H9 (cell line): ENCODE measurements around the gene FXYD1. TPM values are rescaled to one million over a fixed set of nuclear protein-coding genes. Genes with fewer than 3 reads are reported as not detected.

Experiments used
- DNase-seq: peaks from one replicate; pipeline ENCODE4 v3.0.0-alpha.2; 2017
- H2AFZ ChIP-seq: one replicate; pipeline ENCODE4 v1.6.1; 2013; ENCODE audit warnings: mild to moderate bottlenecking, low read length, control low read depth, moderate library complexity
- H2AK5ac ChIP-seq: 2 replicates; pipeline ENCODE4 v1.6.1; 2013; ENCODE audit warnings: low read length, control low read depth, mixed read lengths; ENCODE audit not compliant: insufficient read length
- H2BK120ac ChIP-seq: one replicate; pipeline ENCODE4 v1.6.1; 2013; ENCODE audit warnings: low read depth, mild to moderate bottlenecking, low read length, control low read depth, inconsistent platforms; ENCODE audit not compliant: poor library complexity, severe bottlenecking
- H2BK12ac ChIP-seq: 2 replicates; pipeline ENCODE4 v1.6.1; 2013; ENCODE audit warnings: low read length, control low read depth, mixed read lengths, low read depth; ENCODE audit not compliant: insufficient read length
- H2BK15ac ChIP-seq: 2 replicates; pipeline ENCODE4 v1.6.1; 2013; ENCODE audit warnings: low read depth, low read length, control low read depth
- H2BK20ac ChIP-seq: one replicate; pipeline ENCODE4 v1.6.1; 2013; ENCODE audit warnings: low read depth, mild to moderate bottlenecking, low read length, control low read depth, inconsistent platforms; ENCODE audit not compliant: poor library complexity, severe bottlenecking
- H2BK5ac ChIP-seq: 2 replicates; pipeline ENCODE4 v1.6.1; 2013; ENCODE audit warnings: low read length, control low read depth, mixed read lengths; ENCODE audit not compliant: insufficient read length
- H3K14ac ChIP-seq: 2 replicates; pipeline ENCODE4 v1.6.1; 2013; ENCODE audit warnings: low read length, control low read depth; ENCODE audit not compliant: insufficient read depth
- H3K18ac ChIP-seq: 2 replicates; pipeline ENCODE4 v1.6.1; 2013; ENCODE audit warnings: low read depth, mild to moderate bottlenecking, mixed read lengths, low read length, control low read depth; ENCODE audit not compliant: insufficient read length
- H3K23ac ChIP-seq: 2 replicates; pipeline ENCODE4 v1.6.1; 2013; ENCODE audit warnings: low read length, control low read depth, mixed read lengths, low read depth; ENCODE audit not compliant: insufficient read length
- H3K23me2 ChIP-seq: 2 replicates; pipeline ENCODE4 v1.6.1; 2013; ENCODE audit warnings: low read depth, mild to moderate bottlenecking, mixed read lengths, low read length, control low read depth; ENCODE audit not compliant: insufficient read length, poor library complexity, severe bottlenecking
- H3K27ac ChIP-seq: 2 replicates; pipeline ENCODE4 v1.5.1; 2013; ENCODE audit warnings: low read length, control low read depth, mixed read lengths, low read depth; ENCODE audit not compliant: insufficient read length
- H3K27me3 ChIP-seq: 2 replicates; pipeline ENCODE4 v1.6.1; 2013; ENCODE audit warnings: low read length, control low read depth, inconsistent platforms; ENCODE audit not compliant: insufficient read depth
- H3K4ac ChIP-seq: 2 replicates; pipeline ENCODE4 v1.6.1; 2013; ENCODE audit warnings: low read depth, mild to moderate bottlenecking, control low read depth, inconsistent platforms, low read length, moderate library complexity
- H3K4me1 ChIP-seq: 2 replicates; pipeline ENCODE4 v1.6.1; 2013; ENCODE audit warnings: low read length, control low read depth, inconsistent platforms; ENCODE audit not compliant: insufficient read depth
- H3K4me2 ChIP-seq: 2 replicates; pipeline ENCODE4 v1.6.1; 2013; ENCODE audit warnings: low read length, control low read depth, mixed read lengths; ENCODE audit not compliant: insufficient read length, insufficient read depth
- H3K56ac ChIP-seq: 2 replicates; pipeline ENCODE4 v1.6.1; 2013; ENCODE audit warnings: low read depth, mild to moderate bottlenecking, mixed read lengths, low read length, control low read depth; ENCODE audit not compliant: insufficient read length
- H3K79me1 ChIP-seq: 2 replicates; pipeline ENCODE4 v1.6.1; 2013; ENCODE audit warnings: low read depth, mild to moderate bottlenecking, moderate library complexity, low read length, control low read depth, inconsistent platforms; ENCODE audit not compliant: insufficient read depth, poor library complexity, severe bottlenecking
- H3K79me2 ChIP-seq: 2 replicates; pipeline ENCODE4 v1.6.1; 2013; ENCODE audit warnings: low read length, control low read depth, inconsistent platforms; ENCODE audit not compliant: insufficient read depth
- H3K9ac ChIP-seq: 2 replicates; pipeline ENCODE4 v1.6.1; 2013; ENCODE audit warnings: low read length, control low read depth, mixed read lengths; ENCODE audit not compliant: insufficient read length; ENCODE audit errors: extremely low read depth
- H3K9me3 ChIP-seq: one replicate; pipeline ENCODE4 v1.6.1; 2013; ENCODE audit warnings: low read depth, low read length, inconsistent platforms; ENCODE audit not compliant: control insufficient read depth
- H3T11ph ChIP-seq: one replicate; pipeline ENCODE4 v1.6.1; 2013; ENCODE audit warnings: mild to moderate bottlenecking, low read length, control low read depth, inconsistent platforms
- H4K20me1 ChIP-seq: one replicate; pipeline ENCODE4 v1.6.1; 2013; ENCODE audit not compliant: control insufficient read depth, insufficient read length, insufficient read depth
- H4K5ac ChIP-seq: 2 replicates; pipeline ENCODE4 v1.6.1; 2013; ENCODE audit warnings: low read depth, mild to moderate bottlenecking, mixed read lengths, low read length, control low read depth; ENCODE audit not compliant: insufficient read length
- H4K8ac ChIP-seq: replicated peaks from 2 replicates; pipeline ENCODE4 v1.6.1; 2013; ENCODE audit warnings: low read length, control low read depth, mixed read lengths, low read depth; ENCODE audit not compliant: insufficient read length
- H4K91ac ChIP-seq: 2 replicates; pipeline ENCODE4 v1.6.1; 2013; ENCODE audit warnings: low read depth, mild to moderate bottlenecking, moderate library complexity, mixed read lengths, low read length, control low read depth; ENCODE audit not compliant: insufficient read length
- H3K27ac Mint-ChIP-seq, 3 experiments: 2 replicates in 2 of 3; 3 replicates in 1 of 3; pipeline ENCODE4 v1.8.0; 2020 to 2021; ENCODE audit warnings: mixed read lengths in 3 of 3, mild to moderate bottlenecking in 1 of 3, moderate library complexity in 1 of 3
- H3K27me3 Mint-ChIP-seq: 2 replicates; pipeline ENCODE4 v1.8.0; 2021; ENCODE audit warnings: low read depth, mild to moderate bottlenecking, moderate library complexity, mixed read lengths
- H3K36me3 Mint-ChIP-seq, 3 experiments: 2 replicates in 2 of 3; 3 replicates in 1 of 3; pipeline ENCODE4 v1.8.0; 2020 to 2021; ENCODE audit warnings: low read depth in 3 of 3, mixed read lengths in 3 of 3; ENCODE audit not compliant: insufficient read depth in 1 of 3
- H3K4me1 Mint-ChIP-seq, 2 experiments: 2 replicates each; pipeline ENCODE4 v1.8.0; 2020; ENCODE audit warnings: mixed read lengths in 2 of 2
- H3K4me3 Mint-ChIP-seq, 2 experiments: 2 replicates in 1 of 2; 3 replicates in 1 of 2; pipeline ENCODE4 v1.8.0; 2020 to 2021; ENCODE audit warnings: mild to moderate bottlenecking in 2 of 2, mixed read lengths in 2 of 2, moderate library complexity in 1 of 2
- H3K9me3 Mint-ChIP-seq, 2 experiments: 2 replicates in 1 of 2; 3 replicates in 1 of 2; pipeline ENCODE4 v1.8.0; 2020; ENCODE audit warnings: mild to moderate bottlenecking in 2 of 2, mixed read lengths in 2 of 2, moderate library complexity in 1 of 2
- WGBS: extraction: QIAGEN DNeasy Blood & Tissue Kit; methylation state at CpG from one replicate; pipeline ENCODE4 v1.1.7; 2013; ENCODE audit warnings: missing lambda C conversion rate, low lambda C conversion rate, mixed read lengths; ENCODE audit not compliant: insufficient read length; ENCODE audit errors: extremely low coverage; 5-methylcytosine and 5-hydroxymethylcytosine counted together
- total RNA-seq: library from RNA; stranded (reverse); gene quantifications from 2 replicates; pipeline ENCODE4 v1.2.1, GENCODE V29; 2021
- TF ChIP-seq, protein P1 (sequence below): fragments of 200-600 bp; sonication (generic); conservative IDR thresholded peaks from 3 replicates; pipeline ENCODE4 v1.8.0; 2021; ENCODE audit warnings: antibody characterized with exemption, mild to moderate bottlenecking

Gene FXYD1
- total RNA-seq, 1 experiment from 2014 or later: 7.7 TPM

DNA sequence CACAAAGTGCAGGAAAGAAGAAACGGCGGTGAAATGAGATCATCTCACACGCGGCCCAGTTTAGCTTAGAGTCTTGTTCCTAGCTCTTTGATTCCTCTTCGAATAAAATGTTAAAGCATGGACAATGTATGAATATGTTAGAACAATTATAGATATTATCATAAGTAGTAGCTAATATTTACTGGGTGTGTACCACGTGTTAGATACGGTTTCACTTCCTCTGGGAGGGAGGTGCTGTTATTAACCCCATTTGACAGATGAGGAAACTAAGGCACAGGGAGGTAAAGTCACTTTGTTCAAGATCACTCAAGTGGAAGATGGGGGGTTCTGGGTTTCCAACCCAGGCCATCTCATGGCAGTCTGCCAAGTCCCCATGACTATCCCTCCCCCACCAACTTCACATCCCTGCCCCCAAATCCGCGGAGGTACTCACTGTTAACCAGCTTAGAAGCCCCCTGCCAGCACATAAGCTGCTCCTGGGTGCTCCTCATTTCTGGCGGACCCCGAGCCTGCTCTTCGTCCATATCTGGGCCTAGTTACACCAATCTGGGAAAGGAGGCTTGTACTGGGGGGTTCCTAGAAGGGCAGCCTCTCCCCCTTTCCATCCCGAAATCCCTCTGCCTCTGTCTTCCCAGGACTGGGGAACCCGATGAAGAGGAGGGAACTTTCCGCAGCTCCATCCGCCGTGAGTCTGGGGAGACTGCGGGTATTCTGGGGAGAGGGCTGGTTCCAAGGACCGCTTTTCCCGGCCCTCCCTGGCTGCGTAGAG is 3.4 kb downstream of the FXYD1 start:
- peak overlapping the region in 2 of 3 experiments; percentile 24 to 73; a peak in 3 of 7 replicates for H3K27ac Mint-ChIP-seq

More for the DNA sequence above, 3.4 kb downstream of the FXYD1 start:
- H3K36me3 Mint-ChIP-seq: peaks cover 3 to 6% (median 6%) of the 10 kb centered on the region in 3 experiments; a peak in 3 of 7 replicates
- WGBS: no CpG with 5 or more reads among the region's 21 CpGs
- Histone ChIP-seq H3K23ac (no peak overlapping the region), H4K20me1 (no peaks in the 10 kb centered on the region), H3K9me3 (no peaks in the 10 kb centered on the region), H3K79me2 (no peaks in the 10 kb centered on the region), H4K8ac (no peak overlapping the region), H2BK15ac (no peak overlapping the region), H3T11ph (no peak overlapping the region), H3K4me2 (peak overlapping the region; percentile 82), H2AFZ (no peak overlapping the region), H2BK5ac (no peak overlapping the region), H2AK5ac (no peak overlapping the region), H3K27ac (no peak overlapping the region), H3K4me1 (peaks cover 2% of the 10 kb centered on the region; the same call in 1 of the 2 replicates), H4K5ac (no peak overlapping the region), H3K27me3 (no peaks in the 10 kb centered on the region; the same call in 1 of the 2 replicates), H3K14ac (0 out of 2 replicates have a peak overlapping the region, but pooled peaks have one; percentile 1), H2BK20ac (no peak overlapping the region), H2BK120ac (no peak overlapping the region), H3K18ac (no peak overlapping the region), H2BK12ac (no peak overlapping the region), H3K4ac (no peak overlapping the region), H4K91ac (no peak overlapping the region), H3K23me2 (peaks cover 24% of the 10 kb centered on the region), H3K56ac (no peak overlapping the region), H3K9ac (no peak overlapping the region), H3K79me1 (no peaks in the 10 kb centered on the region)
- DNase-seq: no peak
- peaks cover 39 to 56% of the 10 kb centered on the region in 2 experiments for H3K4me1 Mint-ChIP-seq
- H3K27me3 Mint-ChIP-seq: peaks cover 52% of the 10 kb centered on the region
- peak overlapping the region; percentile 66 to 87 for H3K4me3 Mint-ChIP-seq
- no peaks in the 10 kb centered on the region for H3K9me3 Mint-ChIP-seq
- TF ChIP-seq, protein P1, sequence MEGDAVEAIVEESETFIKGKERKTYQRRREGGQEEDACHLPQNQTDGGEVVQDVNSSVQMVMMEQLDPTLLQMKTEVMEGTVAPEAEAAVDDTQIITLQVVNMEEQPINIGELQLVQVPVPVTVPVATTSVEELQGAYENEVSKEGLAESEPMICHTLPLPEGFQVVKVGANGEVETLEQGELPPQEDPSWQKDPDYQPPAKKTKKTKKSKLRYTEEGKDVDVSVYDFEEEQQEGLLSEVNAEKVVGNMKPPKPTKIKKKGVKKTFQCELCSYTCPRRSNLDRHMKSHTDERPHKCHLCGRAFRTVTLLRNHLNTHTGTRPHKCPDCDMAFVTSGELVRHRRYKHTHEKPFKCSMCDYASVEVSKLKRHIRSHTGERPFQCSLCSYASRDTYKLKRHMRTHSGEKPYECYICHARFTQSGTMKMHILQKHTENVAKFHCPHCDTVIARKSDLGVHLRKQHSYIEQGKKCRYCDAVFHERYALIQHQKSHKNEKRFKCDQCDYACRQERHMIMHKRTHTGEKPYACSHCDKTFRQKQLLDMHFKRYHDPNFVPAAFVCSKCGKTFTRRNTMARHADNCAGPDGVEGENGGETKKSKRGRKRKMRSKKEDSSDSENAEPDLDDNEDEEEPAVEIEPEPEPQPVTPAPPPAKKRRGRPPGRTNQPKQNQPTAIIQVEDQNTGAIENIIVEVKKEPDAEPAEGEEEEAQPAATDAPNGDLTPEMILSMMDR: no peak
